Femur (tissue), 1 donor: ENCODE results near the gene PIK3AP1.
"Not testable (repeated sequence)": the region's sequence is repeated elsewhere in the genome, so short reads cannot be mapped to it uniquely, and the experiment has no call there.

Experiments used
- DNase-seq: peaks from one replicate; pipeline ENCODE4 v3.0.0-alpha.2; 2017

The PIK3AP1 gene, protein sequence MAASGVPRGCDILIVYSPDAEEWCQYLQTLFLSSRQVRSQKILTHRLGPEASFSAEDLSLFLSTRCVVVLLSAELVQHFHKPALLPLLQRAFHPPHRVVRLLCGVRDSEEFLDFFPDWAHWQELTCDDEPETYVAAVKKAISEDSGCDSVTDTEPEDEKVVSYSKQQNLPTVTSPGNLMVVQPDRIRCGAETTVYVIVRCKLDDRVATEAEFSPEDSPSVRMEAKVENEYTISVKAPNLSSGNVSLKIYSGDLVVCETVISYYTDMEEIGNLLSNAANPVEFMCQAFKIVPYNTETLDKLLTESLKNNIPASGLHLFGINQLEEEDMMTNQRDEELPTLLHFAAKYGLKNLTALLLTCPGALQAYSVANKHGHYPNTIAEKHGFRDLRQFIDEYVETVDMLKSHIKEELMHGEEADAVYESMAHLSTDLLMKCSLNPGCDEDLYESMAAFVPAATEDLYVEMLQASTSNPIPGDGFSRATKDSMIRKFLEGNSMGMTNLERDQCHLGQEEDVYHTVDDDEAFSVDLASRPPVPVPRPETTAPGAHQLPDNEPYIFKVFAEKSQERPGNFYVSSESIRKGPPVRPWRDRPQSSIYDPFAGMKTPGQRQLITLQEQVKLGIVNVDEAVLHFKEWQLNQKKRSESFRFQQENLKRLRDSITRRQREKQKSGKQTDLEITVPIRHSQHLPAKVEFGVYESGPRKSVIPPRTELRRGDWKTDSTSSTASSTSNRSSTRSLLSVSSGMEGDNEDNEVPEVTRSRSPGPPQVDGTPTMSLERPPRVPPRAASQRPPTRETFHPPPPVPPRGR

DNA sequence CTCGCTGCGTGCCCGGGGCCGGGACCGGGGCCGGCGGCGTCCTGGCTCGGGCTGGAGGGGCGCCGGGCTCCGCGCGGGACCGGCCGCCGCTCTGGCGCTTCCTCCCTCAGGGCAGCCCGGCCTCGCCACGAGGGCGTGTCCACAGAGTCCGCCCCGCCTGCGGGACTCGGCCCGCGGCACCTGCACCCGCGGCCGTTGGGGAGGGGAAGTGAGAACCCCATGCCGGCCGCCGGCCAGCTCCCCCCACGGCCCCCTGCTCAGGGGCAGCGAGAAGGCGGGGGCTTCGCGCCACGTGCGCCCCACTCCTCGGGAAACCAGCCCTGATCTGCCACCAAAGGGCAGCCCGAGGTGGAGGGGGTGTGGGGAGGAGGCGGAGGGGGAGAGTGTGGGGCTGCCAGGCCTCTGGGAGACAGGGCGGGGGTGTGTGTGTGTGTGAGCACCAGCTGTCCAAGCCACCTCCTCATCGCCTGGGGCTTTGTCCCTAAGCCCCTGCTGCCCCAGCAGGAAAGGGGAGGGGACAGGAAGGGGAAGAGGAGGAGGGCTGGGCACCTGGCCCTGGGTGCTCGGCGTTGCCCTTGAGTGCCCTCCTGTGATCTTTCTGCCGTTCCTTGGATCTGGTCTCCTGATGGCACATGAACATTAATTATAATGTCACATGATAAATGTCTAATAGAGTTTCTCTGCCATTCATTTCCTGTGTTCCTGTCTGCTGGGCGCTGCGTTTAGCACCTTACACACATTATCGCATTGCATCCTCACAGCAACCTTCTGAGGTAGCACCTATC lies at the start of gene PIK3AP1:
Gene PIK3AP1 (minus strand): TSS at position 93 of the 785 bp plus-strand sequence. CDS start 120 bp downstream, outside the sequence.
- peak; percentile 64 for DNase-seq

DNA sequence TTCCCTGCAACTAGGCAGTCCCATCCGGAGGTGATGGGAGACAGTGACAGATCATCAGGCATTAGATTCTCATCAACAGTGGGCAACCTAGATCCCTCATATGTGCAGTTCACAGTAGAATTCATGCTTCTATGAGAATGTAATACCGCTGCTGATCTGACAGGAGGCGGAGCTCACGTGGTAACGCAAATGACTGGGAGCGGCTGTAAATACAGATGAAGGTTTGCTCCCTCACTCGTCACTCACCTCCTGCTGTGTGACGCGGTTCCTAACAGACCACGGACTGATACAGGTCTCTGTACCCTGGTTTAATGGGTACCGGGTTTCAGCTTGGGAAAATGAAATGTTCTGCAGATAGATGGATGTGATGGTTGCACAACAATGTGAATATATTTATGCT lies 47.8 kb upstream of the PIK3AP1 start:
- DNase-seq, result no peak

DNA sequence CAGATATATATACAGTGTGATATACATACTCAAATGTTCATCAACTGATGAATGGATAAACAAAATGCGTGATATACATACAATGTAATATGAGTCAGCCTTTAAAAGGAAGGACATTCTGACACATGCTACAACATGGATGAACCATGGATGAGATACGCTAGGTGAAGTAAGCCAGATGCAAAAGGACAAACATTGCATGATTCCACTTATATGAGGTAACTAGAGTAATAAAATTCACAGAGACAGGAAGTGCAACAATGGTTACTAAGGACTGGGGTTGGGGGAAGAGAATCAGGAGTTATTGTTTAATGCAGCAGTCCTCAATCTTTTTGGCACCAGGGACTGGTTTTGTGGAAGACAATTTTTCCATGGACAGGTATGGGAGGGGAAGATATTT lies 47.3 kb upstream of the PIK3AP1 start:
- no peak for DNase-seq

DNA sequence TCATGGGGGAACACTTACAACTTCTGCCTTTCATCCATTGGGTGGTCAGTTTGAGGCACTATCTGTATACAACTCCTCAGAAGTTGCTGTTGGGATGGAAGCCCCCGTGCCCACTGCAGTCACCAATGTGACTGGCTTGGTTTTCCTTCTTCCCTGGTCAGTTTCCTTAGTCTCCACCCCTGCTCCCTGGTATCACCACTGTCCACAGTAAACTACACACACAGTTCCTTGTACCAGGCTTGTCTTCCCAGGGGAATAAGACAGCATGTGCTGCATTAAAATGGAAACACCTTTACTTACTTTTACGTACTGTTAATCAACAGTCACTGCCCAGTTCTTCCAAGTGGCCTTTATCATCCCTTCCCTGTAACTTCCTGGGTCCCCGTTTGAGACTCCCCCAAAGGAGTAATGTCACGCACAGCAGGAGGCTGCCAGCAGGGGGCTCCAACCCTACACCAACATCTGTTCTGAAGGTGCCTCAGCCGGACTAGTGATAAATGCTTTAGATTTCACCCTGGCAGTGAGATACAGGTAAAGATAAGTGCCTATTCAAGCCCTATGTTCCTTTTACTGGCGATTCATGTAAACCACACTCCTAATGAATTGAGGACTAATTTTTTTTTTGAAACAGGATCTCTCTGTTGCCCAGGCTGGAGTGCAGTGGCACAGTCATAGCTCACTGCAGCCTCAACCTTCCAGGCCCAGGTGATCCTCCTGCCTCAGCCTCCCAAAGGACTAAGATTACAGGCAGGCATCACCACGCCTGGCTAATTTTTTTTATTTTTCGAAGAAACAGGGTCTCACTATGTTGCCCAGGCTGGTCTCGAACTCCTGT lies 45.3 kb upstream of the PIK3AP1 start:
- peak; percentile 52 for DNase-seq

DNA sequence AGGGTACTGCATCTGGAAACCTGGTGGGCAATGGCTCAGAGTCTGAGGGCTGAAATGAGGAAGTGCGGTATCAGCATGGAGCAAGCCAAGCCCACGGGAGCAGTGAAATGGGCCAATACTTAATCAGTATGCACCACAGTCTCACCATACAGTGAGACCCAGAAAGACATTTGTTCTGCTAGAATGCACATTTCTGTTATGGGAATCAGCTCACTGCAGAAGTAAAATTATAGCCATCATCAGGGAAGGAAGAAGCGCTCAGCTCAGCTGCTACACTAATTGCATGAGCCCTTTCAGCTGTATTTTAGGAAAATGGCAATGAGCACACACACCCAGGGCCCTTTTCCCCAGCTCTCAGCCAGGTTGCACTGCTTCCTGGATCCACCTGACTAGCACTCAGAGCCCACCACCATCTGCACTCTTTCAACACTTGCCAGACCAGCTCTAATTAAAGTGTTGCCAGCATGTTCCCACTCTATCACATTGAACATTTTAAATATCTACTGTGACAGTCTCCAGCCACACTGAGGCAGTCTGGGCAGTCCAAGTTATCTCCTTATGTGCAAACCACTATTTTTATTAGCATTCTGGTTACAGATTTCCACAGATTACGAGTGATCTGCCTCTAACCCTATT lies 44.2 kb upstream of the PIK3AP1 start:
- DNase-seq, result no peak

DNA sequence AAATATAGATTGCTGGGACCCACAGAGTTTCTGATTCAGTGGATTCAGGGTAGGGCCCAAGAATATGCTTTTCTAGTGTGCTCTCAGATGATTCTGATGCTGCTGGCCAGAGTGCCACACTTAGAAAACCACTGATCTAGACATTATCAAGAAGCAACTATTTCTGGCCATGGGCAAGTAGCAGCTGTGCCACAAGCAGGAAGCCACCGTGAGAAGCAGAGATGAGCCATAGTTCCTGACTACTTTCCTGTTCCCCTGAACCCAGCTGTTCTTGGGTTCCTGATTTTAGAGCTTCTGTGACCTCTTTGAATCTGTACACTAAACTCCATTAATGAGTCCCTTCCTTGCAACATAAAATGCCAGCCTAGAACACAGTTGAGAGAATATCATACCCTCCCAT lies 38.1 kb upstream of the PIK3AP1 start:
- peak; percentile 29 for DNase-seq

DNA sequence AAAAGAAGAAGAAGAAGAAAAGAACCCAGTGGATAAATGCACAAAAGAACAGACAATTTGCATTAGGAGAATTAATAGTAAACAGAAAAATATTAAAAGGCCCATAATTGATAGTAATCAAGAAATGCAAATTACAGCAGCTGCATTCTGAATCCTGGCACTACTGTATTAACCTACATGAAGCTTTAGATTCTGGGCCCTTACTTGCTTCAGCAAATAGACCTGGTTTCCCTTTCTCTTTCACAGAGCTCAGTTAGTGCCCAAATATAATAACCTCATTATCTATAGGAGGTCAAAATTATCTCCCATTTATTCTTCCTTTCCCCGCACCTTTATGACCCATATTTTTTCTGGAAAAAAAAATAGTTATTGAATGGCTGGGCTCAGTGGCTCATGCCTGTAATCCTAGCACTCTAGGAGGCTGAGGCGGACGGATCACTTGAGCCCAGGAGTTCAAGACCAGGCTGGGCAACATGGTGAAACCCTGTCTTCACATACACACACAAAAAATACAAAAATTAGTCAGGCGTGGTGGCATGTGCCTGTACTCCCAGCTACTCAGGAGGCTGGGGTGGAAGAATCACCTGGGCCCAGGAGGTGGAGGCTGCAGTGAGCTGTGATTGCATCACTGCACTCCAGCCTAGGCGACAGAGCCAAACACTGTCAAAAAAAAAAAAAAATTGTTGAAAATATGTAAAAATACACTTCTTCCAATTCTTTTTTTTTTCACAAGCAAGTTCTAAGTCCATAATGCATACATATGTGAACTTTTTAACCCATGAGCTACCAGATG lies 36.0 kb upstream of the PIK3AP1 start:
- no peak for DNase-seq

DNA sequence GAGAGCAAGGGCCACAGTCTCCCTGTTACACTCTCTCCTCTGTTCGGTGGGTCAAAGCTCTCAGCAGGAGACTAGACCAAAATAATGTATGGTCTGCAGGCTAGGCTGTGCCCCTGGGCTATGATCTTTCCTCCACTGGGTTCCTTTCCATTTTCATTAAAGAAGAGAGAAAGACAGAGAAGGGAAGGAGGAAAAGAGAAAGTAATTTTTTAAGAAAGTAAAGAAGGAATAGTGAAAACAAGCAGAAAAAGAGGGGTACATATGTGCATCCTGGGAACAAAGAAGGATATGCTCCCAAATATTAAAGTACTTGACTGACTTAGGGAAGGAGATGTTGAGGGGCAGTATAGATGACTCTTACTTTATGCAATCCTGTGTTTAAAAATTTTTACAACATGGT lies 33.6 kb upstream of the PIK3AP1 start:
- no peak for DNase-seq

DNA sequence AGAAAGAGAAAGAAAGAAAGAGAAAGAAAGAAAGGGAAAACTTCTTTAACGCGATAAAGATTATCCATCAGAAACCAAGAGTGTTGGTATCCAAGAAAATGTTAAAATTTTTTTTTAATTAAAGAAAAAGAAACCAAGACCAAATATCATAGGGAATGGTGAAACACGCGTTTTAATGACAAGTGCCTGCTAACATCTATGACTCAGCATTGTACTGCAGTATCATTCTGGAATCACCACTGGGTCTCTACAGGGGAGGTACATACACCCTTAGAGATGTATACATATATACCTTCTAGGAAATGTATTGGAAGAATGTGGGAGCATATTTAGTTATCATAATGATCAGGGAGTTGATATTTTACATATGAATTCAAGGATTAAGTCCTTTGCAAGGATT lies 32.1 kb upstream of the PIK3AP1 start:
- no peak for DNase-seq

DNA sequence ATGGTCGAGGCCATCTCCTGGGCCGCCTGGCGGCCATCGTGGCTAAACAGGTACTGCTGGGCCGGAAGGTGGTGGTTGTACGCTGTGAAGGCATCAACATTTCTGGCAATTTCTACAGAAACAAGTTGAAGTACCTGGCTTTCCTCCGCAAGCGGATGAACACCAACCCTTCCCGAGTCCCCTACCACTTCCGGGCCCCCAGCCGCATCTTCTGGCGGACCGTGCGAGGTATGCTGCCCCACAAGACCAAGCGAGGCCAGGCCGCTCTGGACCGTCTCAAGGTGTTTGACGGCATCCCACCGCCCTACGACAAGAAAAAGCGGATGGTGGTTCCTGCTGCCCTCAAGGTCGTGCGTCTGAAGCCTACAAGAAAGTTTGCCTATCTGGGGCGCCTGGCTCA lies 30.0 kb upstream of the PIK3AP1 start:
- DNase-seq, result not testable (repeated sequence)

DNA sequence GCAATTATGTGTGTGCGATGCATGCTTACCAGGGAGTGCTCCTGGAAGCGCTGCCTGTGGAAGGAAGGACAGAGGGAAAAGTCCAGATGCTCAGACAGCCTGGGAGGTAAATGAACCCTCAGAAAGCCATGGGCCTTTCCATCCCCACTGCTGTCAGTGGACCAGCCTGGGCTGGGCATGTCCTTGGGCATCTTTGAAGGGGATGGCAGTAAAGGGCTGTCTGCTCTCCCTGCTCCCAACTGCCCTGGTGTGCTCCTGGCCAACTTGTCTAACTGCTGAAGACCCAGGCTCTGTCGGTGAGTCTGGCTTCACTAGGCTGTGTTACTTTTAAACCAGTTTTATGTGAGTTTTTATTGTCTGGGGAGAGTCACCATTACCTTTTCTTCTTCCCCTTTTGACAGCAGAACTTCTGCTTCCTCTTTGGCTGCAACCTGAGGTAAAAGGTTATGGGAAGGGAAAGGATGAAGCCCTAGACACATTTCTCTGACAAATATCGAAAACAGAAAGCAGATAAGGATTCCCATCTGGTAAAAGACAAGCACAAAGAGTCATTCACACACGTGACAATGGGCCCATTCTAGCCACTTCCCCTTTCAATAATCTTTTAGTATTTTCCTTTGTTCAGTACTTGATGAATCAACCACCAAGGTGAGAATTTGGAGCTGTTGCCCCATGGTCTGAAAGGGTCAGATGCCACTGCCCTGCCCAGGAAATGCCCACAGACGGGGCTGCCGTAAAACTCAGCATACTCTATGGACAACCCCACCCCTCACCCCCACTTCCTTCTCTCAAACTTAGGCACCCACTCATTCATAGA lies 27.6 kb upstream of the PIK3AP1 start:
- DNase-seq, result no peak

DNA sequence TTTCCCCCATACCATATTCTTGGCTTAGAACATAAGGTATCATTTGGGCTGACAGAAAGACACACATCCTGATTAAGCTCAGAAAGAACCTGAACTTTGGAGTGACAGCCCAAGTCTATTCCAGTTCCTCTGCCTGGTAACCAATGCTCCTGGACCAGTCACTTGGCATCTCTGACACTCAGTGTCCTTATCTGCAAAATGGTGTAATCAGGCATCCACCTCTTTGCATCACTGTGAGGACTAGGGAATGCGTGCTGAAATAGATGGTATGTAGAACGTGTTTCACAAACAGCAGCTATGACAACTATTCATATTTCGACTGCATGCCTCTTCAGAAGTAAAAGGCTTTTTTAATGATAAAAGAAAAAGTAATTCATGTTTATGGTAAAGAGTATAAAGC lies 26.2 kb upstream of the PIK3AP1 start:
- no peak for DNase-seq

DNA sequence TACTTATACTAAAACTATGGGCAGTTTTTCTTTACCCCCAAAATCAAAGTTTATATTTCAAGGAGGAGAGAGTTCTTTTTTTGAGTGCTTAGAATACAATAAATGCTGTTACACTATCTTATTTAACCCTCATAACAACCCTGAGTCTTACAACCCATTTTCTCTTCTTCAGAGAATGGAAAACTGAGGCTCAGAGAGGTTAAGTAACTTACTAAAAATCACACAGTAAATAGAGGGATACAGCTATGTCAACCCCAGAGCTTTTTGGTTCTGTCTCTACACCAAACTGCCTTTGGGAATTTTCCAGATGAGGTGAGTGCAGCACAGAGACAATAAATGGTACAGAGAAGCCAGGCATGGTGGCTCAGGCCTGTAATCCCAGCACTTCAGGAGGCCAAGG lies 25.6 kb upstream of the PIK3AP1 start:
- no peak for DNase-seq

DNA sequence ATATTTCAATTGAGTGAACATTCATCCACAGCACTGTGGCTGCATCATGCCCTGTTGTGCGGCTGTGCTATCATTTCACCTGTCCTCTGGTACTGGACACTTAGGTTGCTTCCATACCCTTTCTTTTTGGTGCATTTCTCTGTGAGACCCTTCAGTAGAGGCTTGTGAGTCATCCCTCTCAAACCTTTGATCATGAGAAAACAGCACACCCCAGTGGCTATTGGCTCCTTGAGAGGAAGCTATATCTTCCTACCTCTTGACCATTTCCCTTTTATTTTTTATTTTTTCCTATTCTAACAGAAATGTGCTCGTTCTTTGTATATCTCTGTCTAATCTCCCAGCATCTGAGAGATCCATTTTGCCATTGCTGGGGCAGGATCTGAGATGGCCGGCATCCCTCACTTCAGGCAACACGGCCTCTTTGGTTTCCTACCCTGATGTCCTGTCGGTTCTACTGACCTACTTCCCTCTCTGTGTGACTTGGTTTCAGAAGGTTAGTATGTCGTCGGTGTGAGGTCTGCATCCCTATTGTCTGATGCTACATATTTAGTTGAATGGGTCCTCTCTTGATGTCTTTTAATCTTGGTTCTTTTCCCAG lies 23.8 kb upstream of the PIK3AP1 start:
- no peak for DNase-seq

DNA sequence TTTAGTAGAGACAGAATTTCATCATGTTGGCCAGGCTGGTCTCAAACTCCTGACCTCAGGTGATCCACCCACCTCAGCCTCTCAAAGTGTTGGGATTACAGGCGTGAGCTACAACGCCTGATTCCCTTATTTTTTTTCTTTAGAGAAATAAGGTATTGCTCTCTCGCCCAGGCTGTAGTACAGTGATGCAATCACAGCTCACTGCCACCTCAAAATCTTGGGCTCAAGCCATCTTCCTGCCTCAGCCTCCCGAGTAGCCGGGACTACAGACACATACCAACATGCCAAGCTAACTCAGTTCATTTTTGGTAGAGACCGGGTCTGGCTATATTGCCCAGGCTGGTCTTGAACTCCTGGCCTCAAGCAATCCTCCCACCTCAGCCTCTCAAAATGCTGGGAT lies 21.2 kb upstream of the PIK3AP1 start:
- DNase-seq, result not testable (repeated sequence)

DNA sequence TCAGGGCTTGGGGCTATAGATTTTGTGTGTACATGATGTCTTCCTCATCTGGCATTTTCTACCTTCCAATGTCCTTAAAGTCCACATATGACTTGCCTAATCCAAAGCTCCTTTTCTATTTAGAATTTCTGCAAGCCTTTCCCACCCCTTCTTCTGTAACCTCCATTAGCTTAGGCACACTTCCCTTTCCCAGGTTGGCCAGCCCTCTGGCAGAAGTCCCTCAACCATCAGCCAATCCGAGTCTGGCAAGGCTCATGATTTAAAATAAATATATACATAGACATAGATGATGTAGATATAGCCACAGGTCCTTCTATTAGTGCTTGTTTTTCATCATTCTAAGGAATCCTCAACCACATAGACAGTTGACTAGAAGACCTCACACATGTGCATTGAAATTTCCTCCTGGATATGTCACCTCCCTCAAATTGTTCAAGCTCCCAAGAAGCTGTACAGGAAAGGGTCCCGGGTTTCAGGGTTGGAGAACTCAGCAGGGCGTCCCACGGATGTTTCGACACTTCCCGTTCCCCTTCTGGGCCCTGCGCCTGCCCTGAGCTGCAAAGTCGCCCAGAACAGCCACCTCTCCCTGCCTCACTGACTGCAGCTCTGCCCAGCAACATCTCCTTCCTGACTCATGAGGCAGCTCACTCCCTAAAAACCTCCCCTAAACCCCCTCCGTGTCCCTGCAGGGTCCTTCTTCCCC lies 20.4 kb upstream of the PIK3AP1 start:
- DNase-seq, result peak; percentile 56

DNA sequence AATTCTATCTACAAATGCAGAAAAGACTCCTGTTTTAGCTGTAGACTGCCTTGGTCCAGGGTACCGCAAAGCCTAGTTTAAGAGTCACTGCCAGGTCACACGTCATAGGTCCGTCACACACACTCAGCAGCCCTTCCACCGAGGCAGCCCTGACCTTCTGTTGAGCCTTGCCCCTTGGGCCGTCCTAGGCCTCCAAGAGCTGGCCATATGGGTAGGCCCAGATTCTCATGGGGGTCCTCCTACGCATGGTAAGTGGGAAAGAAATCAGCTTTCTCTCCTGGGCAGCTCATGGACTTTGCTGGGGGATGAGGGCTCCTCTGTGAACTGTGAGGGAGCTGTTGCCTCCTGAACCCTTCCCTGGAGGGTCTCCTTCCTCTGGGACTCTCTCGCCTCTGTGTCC lies 19.8 kb upstream of the PIK3AP1 start:
- DNase-seq, result no peak

DNA sequence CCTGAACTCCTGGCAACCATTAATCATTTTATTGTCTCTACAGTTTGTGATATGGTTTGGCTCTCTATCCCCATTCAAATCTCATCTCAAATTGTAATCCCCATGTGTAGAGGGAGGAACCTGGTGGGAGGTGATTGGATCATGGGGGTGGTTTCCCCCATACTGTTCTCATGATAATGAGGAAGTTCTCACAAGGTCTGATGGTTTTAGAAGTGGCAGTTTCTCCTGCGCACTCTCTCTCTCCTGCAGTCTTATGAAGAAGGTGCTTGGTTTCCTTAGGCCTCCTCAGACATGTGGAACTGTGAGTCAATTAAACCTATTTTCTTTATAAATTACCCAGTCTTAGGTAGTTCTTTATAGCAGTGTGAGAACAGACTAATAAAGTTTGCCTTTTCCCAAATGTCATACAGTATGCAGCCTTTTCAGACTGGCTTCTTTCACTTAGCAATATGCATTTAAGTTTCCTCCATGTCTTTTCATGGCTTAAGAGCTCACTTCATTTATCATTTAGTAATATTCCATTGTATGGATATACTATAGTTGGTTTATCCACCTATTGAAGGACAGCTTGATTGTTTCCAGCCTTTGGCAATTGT lies 17.1 kb upstream of the PIK3AP1 start:
- not testable (repeated sequence) for DNase-seq

DNA sequence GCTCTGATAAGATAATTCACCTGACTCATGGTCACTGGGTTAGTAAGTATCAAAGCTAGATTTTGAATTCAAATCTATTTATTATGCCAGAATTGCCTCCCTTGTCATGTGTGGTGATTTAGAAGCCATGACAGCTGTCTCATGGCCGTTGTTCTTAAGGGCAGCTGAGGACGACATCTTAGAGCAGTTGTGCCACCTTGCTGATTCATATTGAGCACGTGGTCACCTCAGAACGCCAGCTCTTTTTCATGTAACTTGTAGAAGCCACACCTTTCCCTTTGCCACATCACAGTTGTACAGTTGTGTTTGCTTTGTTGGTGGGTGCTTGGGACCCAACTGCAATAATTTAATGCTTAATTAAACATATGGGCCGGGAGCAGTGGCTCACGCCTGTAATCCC lies 4.3 kb upstream of the PIK3AP1 start:
- no peak for DNase-seq
